Astrocyte (in vitro differentiated cells and primary cell): ENCODE measurements around the gene CCDC15. TPM values are rescaled to one million over a fixed set of nuclear protein-coding genes. Genes with fewer than 3 reads are reported as not detected.

Experiments used
- DNase-seq: peaks from one replicate; pipeline ENCODE4 v3.0.0-alpha.2; 2010; ENCODE audit warnings: low read depth
- FAIRE-seq: peaks from 2 replicates; lab custom pipeline; 2011; peaks lifted over from hg19 to GRCh38; lab: Jason Lieb, UNC
- H2AFZ ChIP-seq: 2 replicates; pipeline ENCODE4 v1.6.0; 2012; ENCODE audit warnings: low read depth, low read length, inconsistent platforms
- H3K27ac ChIP-seq: 2 replicates; pipeline ENCODE4 v1.5.1; 2011; ENCODE audit warnings: low read depth, low read length, inconsistent platforms
- H3K27me3 ChIP-seq: 2 replicates; pipeline ENCODE4 v1.6.0; 2011; ENCODE audit warnings: low read length, inconsistent platforms; ENCODE audit not compliant: insufficient read depth
- H3K36me3 ChIP-seq: 2 replicates; pipeline ENCODE4 v1.5.1; 2011; ENCODE audit warnings: low read length, inconsistent platforms; ENCODE audit not compliant: insufficient read depth
- H3K4me1 ChIP-seq: 2 replicates; pipeline ENCODE4 v1.5.1; 2011; ENCODE audit warnings: low read length, inconsistent platforms; ENCODE audit not compliant: insufficient read depth
- H3K4me2 ChIP-seq: 2 replicates; pipeline ENCODE4 v1.6.0; 2012; ENCODE audit warnings: low read length, inconsistent platforms
- H3K4me3 ChIP-seq: 2 replicates; pipeline ENCODE4 v1.5.1; 2011; ENCODE audit warnings: low read depth, mild to moderate bottlenecking, low read length, inconsistent platforms; ENCODE audit not compliant: insufficient read depth
- H3K79me2 ChIP-seq: 2 replicates; pipeline ENCODE4 v1.6.0; 2012; ENCODE audit warnings: mild to moderate bottlenecking, low read length, inconsistent platforms; ENCODE audit not compliant: insufficient read depth
- H3K9ac ChIP-seq: 2 replicates; pipeline ENCODE4 v1.6.0; 2012; ENCODE audit warnings: mild to moderate bottlenecking, low read length, inconsistent platforms
- H3K9me3 ChIP-seq: 2 replicates; pipeline ENCODE4 v1.5.1; 2012; ENCODE audit warnings: low read depth, mild to moderate bottlenecking, low read length, inconsistent platforms; ENCODE audit not compliant: insufficient read depth
- H4K20me1 ChIP-seq: 2 replicates; pipeline ENCODE4 v1.6.0; 2012; ENCODE audit warnings: low read length, inconsistent platforms; ENCODE audit not compliant: insufficient read depth
- H3K27ac Mint-ChIP-seq: one replicate; pipeline ENCODE4 v1.8.0; 2021; ENCODE audit warnings: mild to moderate bottlenecking, mixed read lengths; ENCODE audit not compliant: unreplicated experiment
- H3K27me3 Mint-ChIP-seq: one replicate; pipeline ENCODE4 v1.8.0; 2021; ENCODE audit warnings: low read depth, mixed read lengths; ENCODE audit not compliant: unreplicated experiment
- H3K36me3 Mint-ChIP-seq: one replicate; pipeline ENCODE4 v1.8.0; 2021; ENCODE audit warnings: low read depth, mixed read lengths; ENCODE audit not compliant: unreplicated experiment
- H3K4me1 Mint-ChIP-seq: one replicate; pipeline ENCODE4 v1.8.0; 2021; ENCODE audit warnings: low read depth, mixed read lengths; ENCODE audit not compliant: unreplicated experiment
- H3K4me3 Mint-ChIP-seq: one replicate; pipeline ENCODE4 v1.8.0; 2021; ENCODE audit warnings: mild to moderate bottlenecking, moderate library complexity, mixed read lengths; ENCODE audit not compliant: unreplicated experiment
- H3K9me3 Mint-ChIP-seq: one replicate; pipeline ENCODE4 v1.8.0; 2021; ENCODE audit warnings: mild to moderate bottlenecking, mixed read lengths; ENCODE audit not compliant: unreplicated experiment
- EZH2 ChIP-seq: IDR thresholded peaks from 2 replicates; pipeline ENCODE4 v1.6.1; 2012; ENCODE audit warnings: mild to moderate bottlenecking, low read length, inconsistent platforms; ENCODE audit not compliant: insufficient read depth
- total RNA-seq: library from RNA; stranded (reverse); gene quantifications from 2 replicates; pipeline ENCODE4 v1.2.1, GENCODE V29; 2021
- TF ChIP-seq, protein P1 (sequence below): IDR thresholded peaks from 2 replicates; pipeline ENCODE4 v1.5.1; 2011; ENCODE audit warnings: low read depth, mild to moderate bottlenecking, inconsistent platforms, low read length, moderate library complexity; ENCODE audit not compliant: insufficient read depth

CCDC15 gene
- total RNA-seq, 1 donor from 2014 or later: 0.75 TPM

GRCh38 chr11:125071435-125071834 is 117.4 kb downstream of the CCDC15 start:
- Histone ChIP-seq H4K20me1 (no peaks in the 10 kb centered on the region), H3K27ac (no peak overlapping the region), H2AFZ (no peak overlapping the region), H3K79me2 (no peaks in the 10 kb centered on the region), H3K4me3 (no peak overlapping the region), H3K27me3 (no peaks in the 10 kb centered on the region), H3K4me1 (peaks cover 27% of the 10 kb centered on the region), H3K36me3 (no peaks in the 10 kb centered on the region), H3K4me2 (no peak overlapping the region), H3K9ac (no peak overlapping the region), H3K9me3 (no peaks in the 10 kb centered on the region)
- Mint-ChIP-seq H3K27me3 (peaks cover 21% of the 10 kb centered on the region), H3K36me3 (no peaks in the 10 kb centered on the region), H3K4me3 (no peak overlapping the region), H3K27ac (no peak overlapping the region), H3K4me1 (peaks cover 30% of the 10 kb centered on the region), H3K9me3 (no peaks in the 10 kb centered on the region)
- TF ChIP-seq EZH2: no peak
- TF ChIP-seq, protein P1, sequence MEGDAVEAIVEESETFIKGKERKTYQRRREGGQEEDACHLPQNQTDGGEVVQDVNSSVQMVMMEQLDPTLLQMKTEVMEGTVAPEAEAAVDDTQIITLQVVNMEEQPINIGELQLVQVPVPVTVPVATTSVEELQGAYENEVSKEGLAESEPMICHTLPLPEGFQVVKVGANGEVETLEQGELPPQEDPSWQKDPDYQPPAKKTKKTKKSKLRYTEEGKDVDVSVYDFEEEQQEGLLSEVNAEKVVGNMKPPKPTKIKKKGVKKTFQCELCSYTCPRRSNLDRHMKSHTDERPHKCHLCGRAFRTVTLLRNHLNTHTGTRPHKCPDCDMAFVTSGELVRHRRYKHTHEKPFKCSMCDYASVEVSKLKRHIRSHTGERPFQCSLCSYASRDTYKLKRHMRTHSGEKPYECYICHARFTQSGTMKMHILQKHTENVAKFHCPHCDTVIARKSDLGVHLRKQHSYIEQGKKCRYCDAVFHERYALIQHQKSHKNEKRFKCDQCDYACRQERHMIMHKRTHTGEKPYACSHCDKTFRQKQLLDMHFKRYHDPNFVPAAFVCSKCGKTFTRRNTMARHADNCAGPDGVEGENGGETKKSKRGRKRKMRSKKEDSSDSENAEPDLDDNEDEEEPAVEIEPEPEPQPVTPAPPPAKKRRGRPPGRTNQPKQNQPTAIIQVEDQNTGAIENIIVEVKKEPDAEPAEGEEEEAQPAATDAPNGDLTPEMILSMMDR: no peak
- DNase-seq (no peak), FAIRE-seq (no peak)

DNA sequence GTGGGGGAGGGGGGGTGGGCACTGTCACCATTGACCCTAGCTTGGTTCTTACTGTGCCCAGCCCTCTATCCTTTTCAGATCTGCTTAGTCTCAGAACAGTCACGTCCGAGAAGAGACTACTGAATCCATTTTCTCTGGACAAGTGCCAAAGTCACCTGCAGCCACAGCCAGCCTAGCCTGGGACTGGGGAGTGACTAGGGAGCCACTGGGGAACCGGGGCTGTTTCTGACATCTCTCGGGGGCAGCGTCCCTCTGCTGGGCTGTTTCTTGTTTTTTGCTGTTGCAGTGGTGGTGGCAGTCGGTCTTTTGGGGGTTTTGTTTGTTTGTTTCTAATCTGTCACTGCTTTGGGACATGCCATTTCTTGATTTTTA is 117.8 kb downstream of the CCDC15 start:
- H3K27me3 ChIP-seq: no peaks in the 10 kb centered on the region

More for the DNA sequence above, 117.8 kb downstream of the CCDC15 start:
- Mint-ChIP-seq H3K4me1 (peaks cover 30% of the 10 kb centered on the region), H3K27me3 (peaks cover 23% of the 10 kb centered on the region), H3K9me3 (no peaks in the 10 kb centered on the region), H3K36me3 (no peaks in the 10 kb centered on the region), H3K4me3 (no peak overlapping the region), H3K27ac (no peak overlapping the region)
- H3K27ac ChIP-seq: no peak overlapping the region
- H3K79me2 ChIP-seq: no peaks in the 10 kb centered on the region
- no peak overlapping the region for H3K9ac ChIP-seq
- no peak overlapping the region for H3K4me3 ChIP-seq
- no peaks in the 10 kb centered on the region for H4K20me1 ChIP-seq
- no peaks in the 10 kb centered on the region for H3K9me3 ChIP-seq
- H3K36me3 ChIP-seq: no peaks in the 10 kb centered on the region
- peaks cover 27% of the 10 kb centered on the region for H3K4me1 ChIP-seq
- H2AFZ ChIP-seq: no peak overlapping the region
- H3K4me2 ChIP-seq: no peak overlapping the region
- no peak for FAIRE-seq
- DNase-seq: no peak
- TF ChIP-seq, protein P1: no peak
- TF ChIP-seq EZH2: no peak
